Measurements from ENCODE around the gene PTGFR. TPM values are rescaled to one million over a fixed set of nuclear protein-coding genes. Genes with fewer than 3 reads are reported as not detected.

PTGFR gene
- total RNA-seq, 1 donor from 2014 or later: not detected

- no peak for DNase-seq
- peaks cover 14% of the 10 kb centered on the region for H3K36me3 Mint-ChIP-seq (ENCODE audit: unreplicated experiment)
- TF ChIP-seq CTCF (IDR thresholded peaks at IDR 0.05; ENCODE audit: partially characterized antibody, unreplicated experiment): no peak
- H3K27ac Mint-ChIP-seq (ENCODE audit: unreplicated experiment): no peak overlapping the region
- H3K27me3 Mint-ChIP-seq (ENCODE audit: unreplicated experiment): no peaks in the 10 kb centered on the region
- H3K4me1 Mint-ChIP-seq (ENCODE audit: low read depth, unreplicated experiment): peaks cover 8% of the 10 kb centered on the region
- peaks cover 5% of the 10 kb centered on the region for H3K9me3 Mint-ChIP-seq (ENCODE audit: unreplicated experiment)
- H3K4me3 Mint-ChIP-seq (ENCODE audit: unreplicated experiment): no peak overlapping the region
Observed at GRCh38 chr1:78541479-78541878, 50.7 kb downstream of the PTGFR start.

GRCh38 chr1:78543941-78544643, 53.3 kb downstream of the PTGFR start:
- no peak overlapping the region for H3K27ac Mint-ChIP-seq (ENCODE audit: unreplicated experiment)
- H3K36me3 Mint-ChIP-seq (ENCODE audit: unreplicated experiment): peaks cover 14% of the 10 kb centered on the region
- TF ChIP-seq CTCF (IDR thresholded peaks at IDR 0.05; ENCODE audit: partially characterized antibody, unreplicated experiment): no peak
- H3K4me1 Mint-ChIP-seq (ENCODE audit: low read depth, unreplicated experiment): peaks cover 8% of the 10 kb centered on the region
- no peak overlapping the region for H3K4me3 Mint-ChIP-seq (ENCODE audit: unreplicated experiment)
- H3K27me3 Mint-ChIP-seq (ENCODE audit: unreplicated experiment): no peaks in the 10 kb centered on the region
- DNase-seq: no peak
- H3K9me3 Mint-ChIP-seq (ENCODE audit: unreplicated experiment): peaks cover 5% of the 10 kb centered on the region

GRCh38 chr1:78547081-78547480, 56.3 kb downstream of the PTGFR start:
- no peak for DNase-seq
- Mint-ChIP-seq H3K27ac (ENCODE audit: unreplicated experiment) (no peak overlapping the region), H3K9me3 (ENCODE audit: unreplicated experiment) (peaks cover 4% of the 10 kb centered on the region), H3K4me1 (ENCODE audit: low read depth, unreplicated experiment) (no peaks in the 10 kb centered on the region), H3K4me3 (ENCODE audit: unreplicated experiment) (no peak overlapping the region), H3K36me3 (ENCODE audit: unreplicated experiment) (peaks cover 13% of the 10 kb centered on the region), H3K27me3 (ENCODE audit: unreplicated experiment) (peaks cover 2% of the 10 kb centered on the region)
- TF ChIP-seq CTCF (IDR thresholded peaks at IDR 0.05; ENCODE audit: partially characterized antibody, unreplicated experiment): no peak

GRCh38 chr1:78549331-78549730, 58.6 kb downstream of the PTGFR start:
- Mint-ChIP-seq H3K4me1 (ENCODE audit: low read depth, unreplicated experiment) (no peaks in the 10 kb centered on the region), H3K27me3 (ENCODE audit: unreplicated experiment) (peaks cover 2% of the 10 kb centered on the region), H3K27ac (ENCODE audit: unreplicated experiment) (no peak overlapping the region), H3K4me3 (ENCODE audit: unreplicated experiment) (no peak overlapping the region), H3K9me3 (ENCODE audit: unreplicated experiment) (no peaks in the 10 kb centered on the region), H3K36me3 (ENCODE audit: unreplicated experiment) (peaks cover 3% of the 10 kb centered on the region)
- DNase-seq: no peak
- no peak for TF ChIP-seq CTCF (IDR thresholded peaks at IDR 0.05; ENCODE audit: partially characterized antibody, unreplicated experiment)

- no peaks in the 10 kb centered on the region for H3K9me3 Mint-ChIP-seq (ENCODE audit: unreplicated experiment)
- H3K36me3 Mint-ChIP-seq (ENCODE audit: unreplicated experiment): peaks cover 3% of the 10 kb centered on the region
- H3K27ac Mint-ChIP-seq (ENCODE audit: unreplicated experiment): no peak overlapping the region
- TF ChIP-seq CTCF (IDR thresholded peaks at IDR 0.05; ENCODE audit: partially characterized antibody, unreplicated experiment): no peak
- peaks cover 2% of the 10 kb centered on the region for H3K27me3 Mint-ChIP-seq (ENCODE audit: unreplicated experiment)
- H3K4me1 Mint-ChIP-seq (ENCODE audit: low read depth, unreplicated experiment): no peaks in the 10 kb centered on the region
- H3K4me3 Mint-ChIP-seq (ENCODE audit: unreplicated experiment): no peak overlapping the region
- no peak for DNase-seq
Observed at GRCh38 chr1:78549891-78550290, 59.1 kb downstream of the PTGFR start.
